CD14-positive monocyte (primary cell): Measurements from ENCODE around the gene RP9. TPM values are rescaled to one million over a fixed set of nuclear protein-coding genes. Genes with fewer than 3 reads are reported as not detected.

Experiments
- DNase-seq, 3 donors: peaks; one replicate each; pipeline ENCODE4 v3.0.0-alpha.2; 2011 to 2022
- H2AFZ ChIP-seq: 2 replicates; pipeline ENCODE4 v1.6.0; 2012; ENCODE audit warnings: mild to moderate bottlenecking, low read depth, low read length, inconsistent platforms; ENCODE audit not compliant: insufficient read depth, poor library complexity, severe bottlenecking
- H3K27ac ChIP-seq, 2 donors: 1 replicate in 1 of 2; 2 replicates in 1 of 2; pipeline ENCODE4 v1.5.1; 2012 to 2013; ENCODE audit warnings: low read length in 2 of 2, control low read depth in 1 of 2, inconsistent platforms in 1 of 2, low read depth in 1 of 2, mild to moderate bottlenecking in 1 of 2
- H3K27me3 ChIP-seq, 2 donors: one replicate each; pipeline versions ENCODE4 v1.6.0 to v1.6.1; 2011 to 2013; ENCODE audit warnings: low read length in 2 of 2; ENCODE audit not compliant: control insufficient read depth in 2 of 2, insufficient read depth in 2 of 2
- H3K36me3 ChIP-seq, 2 donors: replicated peaks in 1 of 2; 1 replicate in 1 of 2; 2 replicates in 1 of 2; pipeline versions ENCODE4 v1.5.1 to v1.6.1; 2012 to 2013; ENCODE audit warnings: low read length in 2 of 2, control low read depth in 1 of 2, inconsistent platforms in 1 of 2, mild to moderate bottlenecking in 1 of 2; ENCODE audit not compliant: insufficient read depth in 2 of 2, control insufficient read depth in 1 of 2
- H3K4me1 ChIP-seq, 2 donors: 1 replicate in 1 of 2; 2 replicates in 1 of 2; pipeline versions ENCODE4 v1.5.1 to v1.6.1; 2012 to 2013; ENCODE audit warnings: low read length in 2 of 2, control low read depth in 1 of 2, inconsistent platforms in 1 of 2, mild to moderate bottlenecking in 1 of 2, moderate library complexity in 1 of 2; ENCODE audit not compliant: insufficient read depth in 2 of 2, control insufficient read depth in 1 of 2
- H3K4me2 ChIP-seq: replicated peaks from 2 replicates; pipeline ENCODE3; 2012; ENCODE audit warnings: low read length, moderate library complexity, mild to moderate bottlenecking; ENCODE audit not compliant: poor library complexity, severe bottlenecking; ENCODE audit errors: extremely low read depth
- H3K4me3 ChIP-seq, 3 experiments: fragments of 200-600 bp in 1 of 3; sonication (generic) in 1 of 3; replicated peaks in 1 of 3; 1 replicate in 2 of 3; 2 replicates in 1 of 3; pipeline ENCODE4 v1.5.1; 2011 to 2013; ENCODE audit warnings: low read length in 3 of 3, mild to moderate bottlenecking in 3 of 3, control low read depth in 2 of 3, low read depth in 2 of 3, inconsistent platforms in 1 of 3, moderate library complexity in 1 of 3
- H3K79me2 ChIP-seq: 2 replicates; pipeline ENCODE4 v1.6.0; 2012; ENCODE audit warnings: mild to moderate bottlenecking, control low read depth, inconsistent platforms, low read length, moderate library complexity; ENCODE audit not compliant: insufficient read depth
- H3K9ac ChIP-seq: 2 replicates; pipeline ENCODE4 v1.6.0; 2017; ENCODE audit warnings: low read length, mild to moderate bottlenecking; ENCODE audit not compliant: insufficient read depth, poor library complexity, severe bottlenecking
- H3K9me3 ChIP-seq, 2 donors: replicated peaks in 1 of 2; 1 replicate in 1 of 2; 2 replicates in 1 of 2; pipeline versions ENCODE4 v1.5.1 to v1.6.1; 2012 to 2013; ENCODE audit warnings: low read length in 2 of 2, control low read depth in 1 of 2; ENCODE audit not compliant: control insufficient read depth in 1 of 2, insufficient read depth in 1 of 2
- H4K20me1 ChIP-seq: 2 replicates; pipeline ENCODE4 v1.6.0; 2012; ENCODE audit warnings: mild to moderate bottlenecking, low read length, control low read depth, moderate library complexity; ENCODE audit not compliant: insufficient read depth
- H3K27ac Mint-ChIP-seq, 7 donors: one replicate each; pipeline ENCODE4 v1.8.0; 2020; ENCODE audit warnings: mild to moderate bottlenecking in 7 of 7, mixed read lengths in 7 of 7, moderate library complexity in 6 of 7, inconsistent platforms in 2 of 7
- H3K27me3 Mint-ChIP-seq, 3 donors: one replicate each; pipeline ENCODE4 v1.8.0; 2021 to 2022; ENCODE audit warnings: low read depth in 3 of 3, mild to moderate bottlenecking in 3 of 3, mixed read lengths in 3 of 3, moderate library complexity in 3 of 3, inconsistent platforms in 1 of 3
- H3K36me3 Mint-ChIP-seq, 2 donors: one replicate each; pipeline ENCODE4 v1.8.0; 2020; ENCODE audit warnings: mixed read lengths in 2 of 2, inconsistent platforms in 1 of 2, mild to moderate bottlenecking in 1 of 2
- H3K4me1 Mint-ChIP-seq: one replicate; pipeline ENCODE4 v1.8.0; 2020; ENCODE audit warnings: mild to moderate bottlenecking, mixed read lengths
- H3K4me3 Mint-ChIP-seq, 2 donors: one replicate each; pipeline ENCODE4 v1.8.0; 2020; ENCODE audit warnings: mild to moderate bottlenecking in 2 of 2, mixed read lengths in 2 of 2, moderate library complexity in 1 of 2
- H3K9me3 Mint-ChIP-seq, 7 donors: one replicate each; pipeline ENCODE4 v1.8.0; 2020 to 2022; ENCODE audit warnings: mixed read lengths in 7 of 7, mild to moderate bottlenecking in 6 of 7, moderate library complexity in 6 of 7, inconsistent platforms in 2 of 7
- WGBS: methylation state at CpG from one replicate; pipeline ENCODE4 v1.1.5; 2013; ENCODE audit warnings: missing lambda C conversion rate; ENCODE audit not compliant: insufficient coverage; 5-methylcytosine and 5-hydroxymethylcytosine counted together
- intact Hi-C, 2 donors: fragments of 100-400 bp; cut with micrococcal nuclease; formaldehyde crosslinking; loops; one replicate each; pipeline versions ENCODE4 v1.15.0 to v1.15.1; 2023
- polyA plus RNA-seq, 3 donors: library from polyadenylated mRNA; depleted of rRNA in 1 of 3; unstranded in 2 of 3; stranded (reverse) in 1 of 3; fragments of 300-500 nt in 2 of 3; fragments of >200 nt in 1 of 3; fragmentation: Illumina TruSeq in 2 of 3; gene quantifications; 1 replicate in 2 of 3; 2 replicates in 1 of 3; pipeline ENCODE4 v1.2.3, GENCODE V29; 2012 to 2021
- small RNA-seq: library from RNA; depleted of rRNA; stranded (forward); fragments of <200 nt; gene quantifications from one replicate; pipeline ENCODE3, GENCODE V24; 2012; ENCODE audit warnings: low read depth; ENCODE audit not compliant: insufficient read length
- TF ChIP-seq, protein P1 (sequence below): fragments of 200-600 bp; IDR thresholded peaks from one replicate; pipeline ENCODE4 v1.8.0; 2022; ENCODE audit warnings: antibody characterized with exemption, mild to moderate bottlenecking

RP9 gene
- polyA plus RNA-seq, 3 donors = 6.5 to 12.7 (median 8.7) TPM

DNA sequence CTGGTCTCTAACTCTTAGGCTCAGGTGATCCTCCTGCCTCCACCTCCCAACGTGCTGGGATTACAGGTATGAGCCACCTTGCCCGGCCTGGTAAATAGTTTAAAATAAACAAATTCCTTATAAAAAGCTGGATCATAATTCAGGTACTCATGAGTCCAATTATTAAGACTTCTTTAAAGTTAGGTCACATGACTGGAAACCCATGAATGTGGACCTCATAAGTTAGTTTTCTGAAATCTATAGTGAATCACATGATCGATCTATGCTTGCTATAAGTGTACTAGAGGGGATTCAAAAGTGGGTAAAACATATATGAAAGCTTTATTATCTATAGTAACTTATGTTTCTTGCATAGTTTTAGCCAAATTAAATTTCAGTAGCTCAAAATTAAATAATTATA is 60.9 kb downstream of the RP9 start:
- no peak overlapping the region for H3K4me3 Mint-ChIP-seq
- H3K36me3 Mint-ChIP-seq = no peaks in the 10 kb centered on the region
- TF ChIP-seq, protein P1, sequence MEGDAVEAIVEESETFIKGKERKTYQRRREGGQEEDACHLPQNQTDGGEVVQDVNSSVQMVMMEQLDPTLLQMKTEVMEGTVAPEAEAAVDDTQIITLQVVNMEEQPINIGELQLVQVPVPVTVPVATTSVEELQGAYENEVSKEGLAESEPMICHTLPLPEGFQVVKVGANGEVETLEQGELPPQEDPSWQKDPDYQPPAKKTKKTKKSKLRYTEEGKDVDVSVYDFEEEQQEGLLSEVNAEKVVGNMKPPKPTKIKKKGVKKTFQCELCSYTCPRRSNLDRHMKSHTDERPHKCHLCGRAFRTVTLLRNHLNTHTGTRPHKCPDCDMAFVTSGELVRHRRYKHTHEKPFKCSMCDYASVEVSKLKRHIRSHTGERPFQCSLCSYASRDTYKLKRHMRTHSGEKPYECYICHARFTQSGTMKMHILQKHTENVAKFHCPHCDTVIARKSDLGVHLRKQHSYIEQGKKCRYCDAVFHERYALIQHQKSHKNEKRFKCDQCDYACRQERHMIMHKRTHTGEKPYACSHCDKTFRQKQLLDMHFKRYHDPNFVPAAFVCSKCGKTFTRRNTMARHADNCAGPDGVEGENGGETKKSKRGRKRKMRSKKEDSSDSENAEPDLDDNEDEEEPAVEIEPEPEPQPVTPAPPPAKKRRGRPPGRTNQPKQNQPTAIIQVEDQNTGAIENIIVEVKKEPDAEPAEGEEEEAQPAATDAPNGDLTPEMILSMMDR = no peak
- peaks cover 33 to 50% of the 10 kb centered on the region in 2 donors for H3K4me1 ChIP-seq
- H3K4me3 ChIP-seq = no peak overlapping the region
- WGBS = no CpG with 5 or more reads among the region's 3 CpGs
- H3K4me1 Mint-ChIP-seq = peaks cover 41% of the 10 kb centered on the region
- no peaks in the 10 kb centered on the region for H3K36me3 ChIP-seq
- H3K4me2 ChIP-seq = no peak overlapping the region
- H3K9me3 ChIP-seq = no peaks in the 10 kb centered on the region
- no peaks in the 10 kb centered on the region for H3K27me3 Mint-ChIP-seq
- H3K27ac ChIP-seq = no peak overlapping the region
- no peak overlapping the region for H3K9ac ChIP-seq
- no peaks in the 10 kb centered on the region for H3K9me3 Mint-ChIP-seq
- H2AFZ ChIP-seq = no peak overlapping the region
- H3K79me2 ChIP-seq = peaks cover 86% of the 10 kb centered on the region
- DNase-seq = no peak
- no peaks in the 10 kb centered on the region for H3K27me3 ChIP-seq
- intact Hi-C loops = no loop called here
- H4K20me1 ChIP-seq = peaks cover 43% of the 10 kb centered on the region
- H3K27ac Mint-ChIP-seq = peak overlapping the region in 1 of 7 donors; percentile 53

- H3K36me3 Mint-ChIP-seq = no peaks in the 10 kb centered on the region
- no peak overlapping the region for H3K27ac Mint-ChIP-seq
- Histone ChIP-seq H3K27me3 (no peaks in the 10 kb centered on the region), H3K79me2 (peaks cover 96% of the 10 kb centered on the region), H3K9ac (no peak overlapping the region), H3K36me3 (no peaks in the 10 kb centered on the region), H3K9me3 (no peaks in the 10 kb centered on the region), H4K20me1 (peaks cover 33% of the 10 kb centered on the region), H3K4me3 (no peak overlapping the region), H3K4me1 (peaks cover 37 to 50% of the 10 kb centered on the region in 2 donors), H3K4me2 (no peak overlapping the region), H3K27ac (no peak overlapping the region), H2AFZ (no peak overlapping the region)
- no peaks in the 10 kb centered on the region for H3K9me3 Mint-ChIP-seq
- WGBS = no CpG with 5 or more reads among the region's 2 CpGs
- no peak for DNase-seq
- TF ChIP-seq, protein P1 = no peak
- H3K4me1 Mint-ChIP-seq = peaks cover 40% of the 10 kb centered on the region
- H3K27me3 Mint-ChIP-seq = no peaks in the 10 kb centered on the region
- intact Hi-C loops = no loop called here
- H3K4me3 Mint-ChIP-seq = no peak overlapping the region
Observed at GRCh38 chr7:33044986-33045385, 64.2 kb downstream of the RP9 start.

Small RNA genes lying within 50 kb of the gene (small RNA-seq; reads per million reads assigned to genes)
- gene AC074338.1 (not detected), gene RN7SL505P (not detected)

Other genes with a start within 250 kb of the RP9 start
- 10 to 100 TPM; 23.7 to 48.4 (median 33.9) TPM for gene KBTBD2, start 217.6 kb downstream of the RP9 start, polyA plus RNA-seq
- 1 to 10 TPM; 2.9 to 5.6 (median 4.2) TPM for gene FKBP9, start 152.0 kb downstream of the RP9 start, polyA plus RNA-seq
- gene NT5C3A, start 46.6 kb downstream of the RP9 start, polyA plus RNA-seq = 10 to 100 TPM; 19.4 to 37.7 (median 29.5) TPM
- gene BBS9, start 20.2 kb upstream of the RP9 start, polyA plus RNA-seq = 1 to 10 TPM; 4.9 to 7.5 (median 6.8) TPM